ENCODE results near the gene TBC1D3B.

DNA sequence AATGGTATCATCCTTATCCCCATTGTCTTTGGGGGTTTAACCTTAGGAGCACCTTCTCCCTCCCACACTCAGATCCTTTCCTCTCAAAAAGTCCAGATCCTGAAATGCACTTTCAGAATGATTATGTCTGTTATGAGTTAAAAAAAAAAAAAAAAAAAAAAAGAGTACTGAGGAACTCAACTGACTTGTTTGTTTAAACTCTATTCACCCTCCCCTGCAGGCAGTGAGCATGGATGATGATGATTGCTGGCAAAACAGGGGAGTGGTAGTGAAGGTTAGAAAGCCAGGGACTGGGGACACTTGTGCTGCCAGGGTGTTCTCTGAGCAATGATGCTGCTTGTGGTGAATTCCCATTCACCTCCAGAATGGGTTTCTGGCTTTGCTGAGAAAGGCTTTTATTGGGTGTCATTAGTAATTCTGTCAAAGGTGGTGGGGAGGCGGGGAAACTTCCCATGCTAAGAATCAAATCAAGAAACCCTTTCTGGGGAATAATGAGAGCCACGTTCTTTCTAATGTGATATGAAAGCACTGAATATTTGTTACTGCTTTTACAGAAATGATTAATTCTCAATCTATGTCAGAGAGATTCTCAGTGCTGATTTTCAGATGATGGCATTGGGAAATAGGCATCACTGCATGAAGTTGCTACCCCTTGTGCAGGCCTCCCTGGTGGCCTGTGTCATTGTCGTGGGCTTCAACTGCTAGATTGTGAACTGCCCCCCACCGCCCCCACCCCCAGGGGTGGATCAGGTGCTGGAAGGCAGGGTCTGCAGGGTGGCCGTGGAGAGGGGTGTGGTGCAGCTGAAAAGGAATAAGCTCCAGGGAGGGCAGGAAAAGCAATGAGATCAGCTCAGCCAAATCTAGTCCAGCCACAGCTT is 58.7 kb downstream of the TBC1D3B start:
- TF ChIP-seq, protein P1, sequence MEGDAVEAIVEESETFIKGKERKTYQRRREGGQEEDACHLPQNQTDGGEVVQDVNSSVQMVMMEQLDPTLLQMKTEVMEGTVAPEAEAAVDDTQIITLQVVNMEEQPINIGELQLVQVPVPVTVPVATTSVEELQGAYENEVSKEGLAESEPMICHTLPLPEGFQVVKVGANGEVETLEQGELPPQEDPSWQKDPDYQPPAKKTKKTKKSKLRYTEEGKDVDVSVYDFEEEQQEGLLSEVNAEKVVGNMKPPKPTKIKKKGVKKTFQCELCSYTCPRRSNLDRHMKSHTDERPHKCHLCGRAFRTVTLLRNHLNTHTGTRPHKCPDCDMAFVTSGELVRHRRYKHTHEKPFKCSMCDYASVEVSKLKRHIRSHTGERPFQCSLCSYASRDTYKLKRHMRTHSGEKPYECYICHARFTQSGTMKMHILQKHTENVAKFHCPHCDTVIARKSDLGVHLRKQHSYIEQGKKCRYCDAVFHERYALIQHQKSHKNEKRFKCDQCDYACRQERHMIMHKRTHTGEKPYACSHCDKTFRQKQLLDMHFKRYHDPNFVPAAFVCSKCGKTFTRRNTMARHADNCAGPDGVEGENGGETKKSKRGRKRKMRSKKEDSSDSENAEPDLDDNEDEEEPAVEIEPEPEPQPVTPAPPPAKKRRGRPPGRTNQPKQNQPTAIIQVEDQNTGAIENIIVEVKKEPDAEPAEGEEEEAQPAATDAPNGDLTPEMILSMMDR (conservative IDR thresholded peaks at IDR 0.05 in 1 of 2, IDR thresholded peaks at IDR 0.05 in 1 of 2; ENCODE audit: low read depth in 1 of 2, low read length in 2 of 2): no peak
- TF ChIP-seq EZH2 (IDR thresholded peaks at IDR 0.05; ENCODE audit: low read length, missing control alignments): no peak

All from fibroblast of lung (primary cell).